Activated naive CD4-positive, alpha-beta T cell treated with anti-CD3 and anti-CD28 coated beads, Interleukin-2, amount 50 U/mL, for 72 hours (primary cell): ENCODE results near the gene CYTL1. TPM values are rescaled to one million over a fixed set of nuclear protein-coding genes. Genes with fewer than 3 reads are reported as not detected.

ENCODE experiments used
- total RNA-seq, 2 donors: library from RNA; stranded (reverse); gene quantifications; one replicate each; pipeline ENCODE4 v1.2.3, GENCODE V29; 2022

CYTL1 gene
- total RNA-seq, 2 donors from 2014 or later = not detected

Other genes starting within 250 kb of the CYTL1 start
- not detected for gene MSX1, start 159.8 kb downstream of the CYTL1 start, total RNA-seq
- gene STK32B, start 32.0 kb upstream of the CYTL1 start, total RNA-seq = not detected